Fibroblast of skin of back (primary cell): ENCODE measurements around the gene CERT1.
"Not testable (repeated sequence)": the region's sequence is repeated elsewhere in the genome, so short reads cannot be mapped to it uniquely, and the experiment has no call there.

Experiments used
- DNase-seq: peaks from one replicate; pipeline ENCODE4 v3.0.0-alpha.2; 2013

The CERT1 gene

DNA sequence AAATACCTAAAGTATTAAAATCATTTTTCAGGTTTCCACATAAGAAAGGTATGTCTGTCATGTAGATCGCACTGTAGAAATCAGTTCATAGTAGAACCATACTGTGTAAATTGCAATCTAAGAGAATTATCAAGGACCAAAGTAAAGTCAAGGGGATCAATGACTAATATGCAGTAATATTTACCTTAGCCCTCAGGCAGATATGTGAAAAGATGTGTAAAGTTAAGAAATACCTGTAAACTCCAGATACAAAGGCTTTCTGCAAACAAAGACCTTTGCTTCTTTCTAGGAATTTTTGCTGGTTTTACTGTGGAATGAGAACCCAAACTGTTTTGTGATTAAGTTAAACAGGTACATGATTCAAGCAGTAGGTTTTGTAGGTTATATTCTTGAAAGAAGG is 11.8 kb upstream of the CERT1 start:
- no peak for DNase-seq

DNA sequence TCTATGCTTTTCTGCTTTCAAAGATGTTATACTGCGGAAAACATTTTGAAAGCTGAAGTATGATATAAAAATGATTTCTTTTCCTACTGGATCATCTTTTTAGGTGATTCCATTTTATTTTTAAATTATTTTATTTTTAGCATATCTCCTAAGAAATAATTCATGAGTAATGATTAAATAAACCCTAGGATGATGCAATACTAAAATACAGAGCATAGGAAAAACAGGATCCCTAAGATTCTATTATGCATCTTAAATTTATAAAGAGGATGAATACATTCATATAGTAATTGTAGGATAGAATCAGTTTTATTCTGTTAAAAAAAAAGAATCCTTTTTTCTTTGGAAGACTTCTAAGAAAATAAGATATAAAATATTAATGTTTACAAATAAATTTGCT is 11.1 kb upstream of the CERT1 start:
- no peak for DNase-seq

DNA sequence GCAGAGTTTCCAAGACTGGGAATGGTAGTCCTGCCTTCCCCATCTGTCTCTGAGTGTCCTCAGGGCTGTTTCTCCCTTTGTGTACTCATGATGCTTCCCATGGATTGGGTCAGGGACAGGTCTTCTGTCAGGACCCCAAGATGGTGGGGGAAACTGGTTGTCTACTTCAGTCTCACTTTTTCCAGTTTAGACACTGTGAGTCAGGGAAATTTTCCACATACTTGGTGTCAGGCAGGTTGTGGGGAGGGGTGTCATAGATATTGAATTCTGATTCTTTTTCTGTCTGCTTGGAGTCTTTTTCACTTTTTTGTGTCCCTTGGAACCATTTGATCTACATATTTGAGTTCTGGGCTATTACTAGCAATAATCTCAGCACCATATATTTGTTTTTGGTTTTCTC is 10.6 kb upstream of the CERT1 start:
- peak; percentile 43 for DNase-seq

DNA sequence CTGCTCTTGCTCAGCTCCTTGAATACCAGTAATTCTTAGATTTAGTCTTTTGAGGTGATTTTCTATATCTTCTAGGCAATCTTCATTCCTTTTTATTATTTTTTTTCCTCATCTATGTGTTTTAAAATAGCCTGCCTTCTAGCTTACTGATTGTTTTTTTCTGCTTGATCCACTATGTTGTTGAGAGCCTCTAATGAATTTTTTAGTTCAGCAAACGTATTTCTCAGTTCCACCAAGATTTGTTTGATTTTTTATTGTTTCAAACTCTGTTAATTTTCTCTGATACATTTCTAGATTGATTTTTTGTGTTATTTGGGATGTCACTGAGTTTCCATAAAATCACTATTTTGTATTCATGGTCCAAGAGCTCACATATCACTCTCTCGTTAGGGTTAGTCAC is 9.8 kb upstream of the CERT1 start:
- no peak for DNase-seq

DNA sequence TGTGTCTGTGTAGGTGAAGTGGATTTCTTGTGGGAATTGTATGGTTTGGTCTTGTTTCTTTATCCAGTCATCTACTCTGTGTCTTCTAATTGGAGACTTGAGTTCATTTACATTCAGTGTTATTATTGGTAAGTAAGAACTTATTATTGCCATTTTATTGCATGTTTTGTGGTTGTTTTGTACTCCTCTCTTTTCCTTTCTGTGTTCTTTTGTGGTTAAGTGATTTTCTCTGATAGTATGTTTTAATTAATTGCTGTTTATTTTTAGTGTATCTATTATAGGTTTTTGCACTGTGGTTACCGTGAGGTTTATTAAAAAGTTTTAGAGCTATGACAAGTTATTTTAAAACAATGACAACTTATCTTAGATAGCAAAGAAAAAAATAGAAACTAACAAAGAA is 8.3 kb upstream of the CERT1 start:
- DNase-seq: no peak

DNA sequence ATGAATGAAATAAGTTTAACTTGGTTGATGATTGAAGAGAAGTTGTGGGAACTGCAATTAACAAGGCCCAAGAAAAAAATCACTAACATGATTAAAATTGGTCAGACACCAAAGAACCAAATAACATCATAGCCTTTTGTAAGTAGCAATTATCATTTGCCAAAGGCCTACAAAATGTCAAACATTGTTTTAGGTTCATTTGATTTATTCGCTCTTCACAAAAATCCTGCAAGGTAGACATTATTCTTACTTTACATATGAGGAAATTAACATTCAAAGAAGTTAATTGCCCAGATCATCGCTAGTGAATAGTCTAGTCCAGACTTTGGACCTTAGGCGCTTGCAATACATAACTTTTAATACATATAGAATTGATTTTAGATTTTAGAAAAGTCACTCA is 2.9 kb upstream of the CERT1 start:
- DNase-seq: no peak

DNA sequence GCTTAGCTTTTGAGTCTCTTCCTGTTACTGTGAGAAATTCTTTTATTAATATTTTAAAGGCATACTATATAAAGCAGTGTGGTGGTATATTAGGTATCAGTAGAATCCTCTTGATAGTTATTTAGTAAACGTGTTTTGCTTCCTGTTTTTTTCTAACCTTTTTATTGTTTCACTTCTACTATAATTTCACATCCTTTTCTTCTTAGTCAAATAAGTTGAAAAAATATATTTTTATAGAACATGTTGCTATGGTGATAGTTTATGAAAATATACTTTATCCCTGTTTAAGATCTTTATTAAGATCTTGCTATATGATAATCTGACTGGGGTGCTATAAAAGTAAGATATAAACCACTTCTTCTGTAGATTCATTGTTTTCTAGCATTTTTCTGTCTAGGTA is 2.4 kb upstream of the CERT1 start:
- no peak for DNase-seq

DNA sequence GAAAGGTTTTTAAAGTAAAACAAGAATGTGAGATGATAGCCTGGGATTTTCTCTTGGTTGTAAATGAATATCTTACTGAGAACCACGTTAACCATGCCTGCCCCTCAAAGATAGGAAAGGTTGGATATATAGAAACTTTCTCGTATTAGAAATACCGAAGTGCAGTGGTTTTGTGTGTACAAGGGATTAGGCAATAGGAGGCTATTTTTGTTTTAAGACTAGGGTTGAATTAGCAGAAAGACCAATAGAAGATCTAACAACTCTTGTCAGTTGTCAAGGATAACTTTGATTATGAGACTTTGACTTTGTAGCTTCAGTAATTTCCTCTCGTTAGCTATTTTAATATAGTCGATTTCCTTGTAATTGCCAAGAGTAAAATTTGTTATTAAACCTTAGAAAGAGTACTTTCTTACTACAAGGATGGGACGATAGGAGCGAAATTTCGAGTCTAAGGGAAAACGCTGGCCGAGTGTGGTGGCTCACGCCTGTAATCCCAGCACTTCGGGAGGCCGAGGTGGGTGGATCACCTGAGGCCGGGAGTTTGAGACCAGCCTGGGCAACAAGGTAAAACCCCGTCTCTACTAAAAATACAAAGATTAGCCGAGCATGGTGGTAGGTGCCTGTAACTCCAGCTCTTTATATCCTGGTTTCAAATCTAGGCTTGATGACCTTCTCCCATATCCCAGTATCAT is 1.1 kb upstream of the CERT1 start:
- DNase-seq: no peak

DNA sequence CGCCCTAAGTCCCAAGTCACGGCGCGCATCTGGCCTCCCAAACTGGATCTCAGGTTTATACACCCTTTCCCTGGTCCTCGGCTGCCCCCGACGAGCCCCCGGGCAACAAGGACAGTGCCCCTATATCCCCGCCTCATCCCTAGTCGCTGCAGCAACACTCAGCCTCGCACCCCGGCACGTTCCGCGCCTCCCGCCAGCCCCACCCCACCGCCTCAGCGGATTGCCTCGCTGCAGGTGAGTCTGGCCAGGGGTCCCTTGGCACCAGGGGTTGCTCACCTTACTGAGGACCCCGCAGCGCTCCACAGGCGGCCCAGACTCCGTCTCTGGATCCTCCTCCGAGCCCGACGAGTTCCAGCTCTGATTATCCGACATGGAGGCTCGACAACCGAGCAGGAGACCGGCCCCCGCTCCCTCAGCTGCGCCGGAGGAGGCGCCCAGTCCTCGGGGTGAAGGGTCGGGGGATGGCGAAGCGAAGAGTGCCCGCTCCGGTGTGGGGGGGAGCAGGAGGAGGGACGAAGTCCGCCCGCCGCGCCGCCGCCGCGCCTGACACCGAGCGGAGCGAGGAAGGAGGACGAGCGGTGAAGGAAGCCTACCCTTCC is 494 bp downstream of the CERT1 start:
- no peak for DNase-seq

DNA sequence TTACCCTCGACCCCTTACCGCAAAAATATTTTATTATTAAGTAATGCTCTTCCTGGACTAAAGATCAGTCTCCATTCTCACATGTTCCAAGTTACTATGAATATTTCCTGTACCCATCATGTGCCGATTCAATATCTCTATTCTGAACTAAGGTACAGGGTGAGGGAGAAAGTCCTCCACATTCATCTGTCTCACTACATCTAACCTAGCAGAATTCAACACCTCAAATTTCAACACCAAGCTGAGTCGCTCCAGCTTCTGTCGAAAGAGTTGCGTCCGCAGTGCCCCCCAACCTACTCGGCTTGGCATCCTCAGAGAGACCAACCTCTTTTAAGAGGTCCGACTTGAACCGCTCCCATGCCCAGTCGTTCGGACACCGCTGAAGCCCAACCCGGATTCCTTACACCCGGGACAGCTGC is 1.0 kb downstream of the CERT1 start:
- DNase-seq: peak; percentile 45

DNA sequence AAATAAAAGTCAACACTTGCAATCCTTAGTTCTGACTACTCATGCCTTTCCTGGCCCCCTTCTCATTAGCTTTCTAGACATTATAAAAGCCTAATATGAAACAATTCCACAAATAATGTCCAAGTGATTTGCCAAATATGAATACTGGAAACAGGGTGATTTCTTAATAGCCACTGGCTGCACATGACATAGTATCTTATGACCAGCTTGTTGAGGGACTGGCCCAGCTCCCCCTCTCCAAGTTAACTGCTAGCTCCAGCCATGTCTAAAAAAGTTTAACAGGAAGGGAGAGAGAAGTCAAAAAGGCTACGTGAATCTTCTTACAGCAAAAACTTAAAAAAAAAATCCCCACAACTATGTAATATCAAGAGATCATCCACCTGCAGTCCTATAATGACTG is 1.5 kb downstream of the CERT1 start:
- DNase-seq: peak; percentile 21

DNA sequence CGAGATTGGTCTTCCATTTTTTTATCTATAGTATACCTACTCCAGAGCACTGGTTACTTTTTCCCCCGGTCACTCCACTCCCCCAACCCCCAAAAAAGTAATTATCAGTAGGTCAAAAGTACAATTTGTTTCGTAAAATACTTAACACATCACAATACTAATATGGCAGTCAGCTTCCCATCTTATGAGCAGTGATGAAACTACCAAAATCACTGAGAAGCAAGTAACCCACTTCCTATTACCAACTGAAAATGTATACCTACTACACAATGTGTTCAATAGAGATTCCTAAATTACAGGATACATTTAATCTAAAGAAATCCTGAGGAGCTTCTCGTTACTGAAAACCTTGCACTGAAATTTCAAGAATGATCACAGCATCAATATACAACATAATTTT is 1.9 kb downstream of the CERT1 start:
- no peak for DNase-seq

DNA sequence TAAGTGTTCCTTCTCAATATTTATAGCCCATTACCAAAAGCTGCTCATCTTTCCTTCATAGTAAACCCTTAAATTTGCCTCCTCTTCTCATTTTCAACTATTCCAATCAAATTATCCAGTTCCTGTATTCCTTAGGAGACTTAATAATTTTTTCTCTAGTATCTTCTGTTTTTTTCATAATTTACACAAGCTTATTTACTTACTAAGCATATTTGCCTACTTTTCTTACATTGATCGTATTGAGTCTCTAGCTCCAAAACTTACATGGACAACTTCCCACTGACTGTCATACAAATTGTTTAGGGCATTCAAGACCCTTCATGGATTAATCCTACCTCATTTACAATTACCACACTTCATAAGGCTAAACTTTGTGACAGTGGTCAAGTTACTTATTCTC is 3.6 kb downstream of the CERT1 start:
- no peak for DNase-seq

DNA sequence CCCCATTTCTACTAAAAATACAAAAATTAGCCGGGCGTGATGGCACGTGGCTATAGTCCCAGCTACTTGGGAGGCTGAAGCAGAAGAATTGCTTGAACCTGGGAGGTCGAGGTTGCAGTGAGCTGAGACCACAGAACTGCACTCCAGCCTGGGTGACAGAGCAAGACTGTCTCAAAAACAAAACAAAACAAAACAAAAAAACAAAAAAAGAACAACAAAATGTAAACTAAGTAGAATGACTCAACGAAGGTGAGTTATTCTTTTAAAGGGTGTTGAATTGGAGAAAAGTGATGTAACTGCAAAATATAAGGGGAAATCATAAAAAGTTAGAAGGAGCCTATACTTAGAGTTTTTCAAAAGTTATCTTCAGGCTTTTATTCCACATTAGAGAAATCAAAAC is 6.3 kb downstream of the CERT1 start:
- DNase-seq: not testable (repeated sequence)

DNA sequence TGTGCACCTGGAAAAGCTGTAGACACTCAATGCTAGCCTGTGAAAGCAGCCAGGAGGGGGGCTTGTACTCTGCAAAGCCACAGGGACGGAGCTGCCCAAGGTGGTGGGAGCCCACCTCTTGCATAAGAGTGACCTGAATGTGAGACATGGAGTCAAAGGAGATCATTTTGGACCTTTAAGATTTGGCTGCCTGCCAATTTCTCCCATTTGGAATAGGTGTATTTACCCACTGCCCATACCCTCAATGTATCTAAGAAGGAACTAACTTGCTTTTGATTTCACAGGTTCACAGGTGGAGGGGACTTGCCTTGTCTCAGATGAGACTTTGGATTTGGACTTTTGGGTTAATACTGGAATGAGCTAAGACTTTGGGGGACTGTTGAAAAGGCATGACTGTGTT is 12.6 kb downstream of the CERT1 start:
- not testable (repeated sequence) for DNase-seq

DNA sequence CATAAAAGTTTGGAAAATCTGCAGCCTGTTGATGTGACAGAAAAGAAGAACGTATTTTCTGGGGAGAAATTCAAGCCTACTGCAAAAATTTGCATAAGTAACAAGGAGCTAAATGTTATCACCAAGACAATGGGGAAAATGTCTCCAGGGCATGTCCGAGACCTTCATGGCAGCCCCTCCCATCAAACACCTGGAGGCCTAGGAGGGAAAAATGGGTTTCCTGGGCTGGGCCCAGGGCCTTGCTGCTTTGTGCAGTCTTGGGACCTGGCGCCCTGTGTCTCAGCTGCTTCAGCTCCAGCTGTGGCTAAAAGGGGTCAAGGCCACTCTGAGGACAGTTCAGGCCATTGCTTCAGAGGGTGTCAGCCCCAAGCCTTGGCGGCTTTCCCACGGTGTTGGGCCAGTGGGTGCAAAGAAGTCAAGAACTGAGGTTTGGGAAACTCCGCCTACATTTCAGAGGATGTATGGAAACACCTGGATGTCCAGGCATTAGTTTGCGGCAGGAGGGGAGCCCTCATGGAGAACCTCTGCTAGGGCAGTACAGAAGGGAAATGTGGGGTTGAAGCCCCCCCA is 13.1 kb downstream of the CERT1 start:
- no peak for DNase-seq

DNA sequence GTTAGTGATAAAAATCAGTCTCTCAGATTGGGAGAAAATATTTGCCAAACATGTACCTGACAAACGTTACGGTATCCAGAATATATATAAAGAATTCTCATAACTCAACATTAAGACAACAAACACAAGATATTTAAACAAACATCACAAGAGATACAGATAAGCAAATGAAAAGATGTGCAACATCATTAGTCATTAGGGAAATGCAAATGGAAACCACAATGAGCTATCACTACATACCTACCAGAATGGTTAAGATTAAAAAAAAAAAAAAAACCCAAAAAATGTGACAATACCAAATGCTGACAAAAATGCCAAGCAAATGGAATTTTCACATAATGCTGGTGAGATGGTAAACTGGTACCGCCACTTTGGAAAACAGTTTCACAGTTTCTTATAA is 15.4 kb downstream of the CERT1 start:
- DNase-seq: no peak

DNA sequence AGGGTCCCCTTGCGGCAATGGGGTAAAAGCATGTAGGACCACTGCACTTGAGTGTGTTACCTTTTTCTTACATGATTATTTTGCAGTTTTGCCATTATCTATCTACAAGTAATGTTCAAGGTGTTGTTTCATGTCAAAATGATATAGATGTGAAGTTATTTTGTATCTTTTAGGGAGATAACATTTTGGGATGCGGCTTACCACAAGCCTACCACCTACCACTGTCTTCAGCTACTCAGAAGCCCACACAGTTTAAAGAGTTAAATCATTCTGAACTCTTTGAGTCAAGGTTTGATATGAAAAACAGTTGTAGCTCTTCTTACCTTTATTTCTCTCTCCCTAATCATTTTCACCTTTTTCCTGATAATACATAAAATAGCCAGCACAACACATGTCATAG is 19.8 kb downstream of the CERT1 start:
- DNase-seq: no peak

DNA sequence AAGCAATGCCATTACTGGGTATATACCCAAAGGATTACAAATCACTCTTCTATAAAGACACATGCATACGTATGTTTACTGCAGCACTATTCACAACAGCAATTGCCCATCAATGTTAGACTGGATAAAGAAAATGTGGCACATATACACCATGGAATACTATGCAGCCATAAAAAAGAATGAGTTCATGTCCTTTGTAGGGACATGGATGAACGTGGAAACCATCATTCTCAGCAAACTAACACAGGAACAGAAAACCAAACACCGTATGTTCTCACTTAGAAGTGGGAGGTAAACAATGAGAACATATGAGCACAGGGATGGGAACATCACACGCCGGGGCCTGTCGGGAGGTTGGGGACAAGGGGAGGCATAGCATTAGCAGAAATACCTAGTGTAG is 21.6 kb downstream of the CERT1 start:
- not testable (repeated sequence) for DNase-seq

DNA sequence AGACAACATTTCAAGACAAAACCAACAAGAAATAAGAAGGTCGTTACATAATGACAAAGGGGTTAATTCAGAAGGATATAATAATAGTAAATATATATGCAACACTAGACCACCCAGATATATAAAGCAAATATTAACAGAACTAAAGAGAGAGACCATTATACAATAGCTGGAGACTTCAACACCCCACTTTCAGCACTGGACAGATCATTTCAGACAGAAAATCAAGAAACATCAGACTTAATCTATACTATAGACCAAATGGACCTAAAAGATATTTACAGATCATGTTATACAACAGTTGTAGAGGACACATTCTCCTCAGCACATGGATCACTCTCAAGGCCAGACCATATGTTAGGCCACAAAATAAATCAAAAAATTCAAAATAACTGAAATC is 26.8 kb downstream of the CERT1 start:
- no peak for DNase-seq

DNA sequence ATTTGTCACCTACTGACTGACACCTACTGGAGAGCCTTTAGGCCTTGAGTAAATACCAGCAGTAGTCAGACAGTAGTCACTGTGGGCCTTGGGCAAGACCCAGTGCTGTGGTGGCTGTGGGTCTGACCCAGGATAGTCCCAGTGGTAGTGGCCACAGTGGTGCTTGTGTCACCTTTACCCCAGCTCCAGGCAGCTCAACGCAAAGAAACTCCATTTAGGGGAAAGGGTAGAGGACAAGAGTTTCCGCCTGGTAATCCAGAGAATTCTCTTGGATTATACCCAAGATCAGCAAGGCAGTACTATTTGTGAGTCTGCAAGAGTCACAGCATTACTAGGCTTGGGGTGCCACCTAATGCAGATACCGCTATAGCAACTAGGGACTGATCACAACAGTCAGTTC is 28.9 kb downstream of the CERT1 start:
- no peak for DNase-seq

DNA sequence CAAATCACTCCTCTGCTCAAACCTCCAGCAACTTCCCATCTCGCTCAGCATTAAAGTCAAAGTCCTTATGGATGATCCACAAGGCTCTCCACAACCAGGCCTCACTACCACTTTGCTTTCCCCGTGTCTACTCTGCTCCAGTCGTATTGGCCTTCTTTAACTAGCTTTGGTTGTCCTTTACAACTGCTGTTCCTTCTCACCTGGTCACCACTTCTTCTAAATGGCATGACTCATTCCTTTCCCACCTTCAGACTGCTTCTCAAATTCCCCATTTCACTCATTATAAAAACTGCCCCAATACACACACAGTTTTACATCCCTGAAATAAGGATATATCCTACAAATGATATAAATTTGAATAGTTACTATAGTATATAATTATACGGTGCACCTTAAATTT is 30.4 kb downstream of the CERT1 start:
- no peak for DNase-seq

DNA sequence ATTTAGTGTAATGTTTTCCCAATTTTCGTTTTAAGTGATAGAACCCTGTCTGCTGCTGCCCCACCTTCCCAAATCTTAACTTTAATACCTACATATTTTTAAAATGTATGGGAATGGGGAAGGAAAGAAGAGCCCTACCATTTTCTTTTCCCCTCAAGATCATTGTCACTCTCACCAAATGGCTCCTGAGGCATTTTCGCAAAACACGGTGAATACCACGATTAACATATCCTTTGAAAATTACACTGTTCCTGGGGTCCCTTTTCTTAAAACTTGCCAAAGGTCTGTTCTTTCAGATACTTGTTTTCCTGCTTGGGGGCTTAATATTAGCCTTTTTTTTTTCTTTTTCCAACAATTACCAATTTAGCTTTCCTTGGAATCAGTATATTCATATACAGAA is 36.1 kb downstream of the CERT1 start:
- DNase-seq: no peak

DNA sequence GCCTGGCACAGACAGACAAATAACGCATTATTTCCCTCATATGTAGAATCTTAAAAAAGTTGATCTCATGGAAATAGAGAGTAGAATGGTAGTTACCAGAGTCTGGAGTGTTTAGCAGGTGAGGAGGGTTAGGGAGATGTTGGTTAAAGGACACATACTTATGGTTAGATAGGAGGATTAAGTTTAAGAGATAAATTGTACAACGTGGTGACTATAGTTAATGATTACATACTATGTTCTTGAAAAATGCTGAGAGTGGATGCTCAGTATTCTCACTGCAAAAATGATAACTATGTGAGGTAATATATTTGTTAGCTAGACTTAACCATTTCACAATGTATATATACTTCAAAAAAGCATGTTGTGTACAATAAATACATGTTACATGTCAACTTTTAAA is 38.0 kb downstream of the CERT1 start:
- no peak for DNase-seq

DNA sequence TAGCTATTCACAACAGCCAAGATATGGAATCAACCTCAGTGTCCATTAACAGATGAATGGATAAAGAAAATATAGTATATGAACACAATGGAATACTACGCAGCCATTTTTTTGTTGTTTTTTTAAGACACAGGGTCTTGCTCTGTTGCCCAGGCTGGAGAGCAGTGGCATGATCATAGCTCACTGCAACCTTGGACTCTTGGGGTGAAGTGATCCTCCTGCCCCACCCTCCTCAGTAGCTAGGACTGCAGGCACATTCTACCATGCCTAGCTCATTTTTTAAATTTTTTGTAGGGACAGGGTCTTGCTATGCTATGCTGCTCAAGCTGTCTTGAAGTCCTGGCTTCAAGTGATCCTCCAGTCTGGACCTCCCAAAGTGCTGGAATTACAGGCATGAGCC is 38.5 kb downstream of the CERT1 start:
- DNase-seq: peak; percentile 6
